HG03103 (cell line): ENCODE data around the gene LHB.
"Not testable (repeated sequence)": the region's sequence is repeated elsewhere in the genome, so short reads cannot be mapped to it uniquely, and the experiment has no call there.

Source experiments
- ATAC-seq: cut with Tn5 transposase; IDR thresholded peaks from one replicate; pipeline ENCODE4 v1.9.1; 2021; ENCODE audit warnings: low read depth; ENCODE audit not compliant: unreplicated experiment

LHB gene

DNA sequence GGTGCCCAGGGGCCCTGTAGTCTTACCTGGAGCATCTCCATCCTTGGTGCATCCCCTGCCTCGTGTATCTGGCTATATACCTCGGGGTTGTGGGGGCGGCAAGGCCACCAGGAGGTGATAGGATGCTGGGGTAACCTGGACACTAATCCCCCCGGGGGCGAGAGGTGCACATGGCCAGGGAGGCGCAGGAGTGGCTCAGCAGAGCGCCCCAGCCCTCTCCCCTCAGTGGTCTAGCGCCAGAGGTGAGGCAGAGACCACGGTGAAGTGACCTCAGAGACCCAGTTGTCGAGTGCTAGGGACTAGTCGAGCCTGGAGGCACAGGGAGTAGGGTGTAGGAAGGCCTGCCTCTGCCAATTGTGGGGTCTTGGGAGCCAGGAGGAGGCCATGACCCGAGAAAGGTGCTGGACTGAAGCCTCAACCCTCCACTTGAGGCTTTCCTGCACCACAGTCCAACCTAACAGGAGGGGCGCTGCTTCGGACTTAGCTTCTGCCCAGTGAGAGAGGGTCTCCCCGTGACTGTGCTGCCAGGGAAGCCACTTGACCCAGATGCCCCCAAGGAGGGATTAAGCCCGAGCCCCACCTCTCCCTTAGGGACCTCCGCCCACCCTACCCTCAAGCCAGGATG, at the start of gene LHB:
LHB (minus strand) TSS at position 51 of the 625 bp plus-strand sequence; CDS start at position 41, 10 bp downstream.
- no peak for ATAC-seq

DNA sequence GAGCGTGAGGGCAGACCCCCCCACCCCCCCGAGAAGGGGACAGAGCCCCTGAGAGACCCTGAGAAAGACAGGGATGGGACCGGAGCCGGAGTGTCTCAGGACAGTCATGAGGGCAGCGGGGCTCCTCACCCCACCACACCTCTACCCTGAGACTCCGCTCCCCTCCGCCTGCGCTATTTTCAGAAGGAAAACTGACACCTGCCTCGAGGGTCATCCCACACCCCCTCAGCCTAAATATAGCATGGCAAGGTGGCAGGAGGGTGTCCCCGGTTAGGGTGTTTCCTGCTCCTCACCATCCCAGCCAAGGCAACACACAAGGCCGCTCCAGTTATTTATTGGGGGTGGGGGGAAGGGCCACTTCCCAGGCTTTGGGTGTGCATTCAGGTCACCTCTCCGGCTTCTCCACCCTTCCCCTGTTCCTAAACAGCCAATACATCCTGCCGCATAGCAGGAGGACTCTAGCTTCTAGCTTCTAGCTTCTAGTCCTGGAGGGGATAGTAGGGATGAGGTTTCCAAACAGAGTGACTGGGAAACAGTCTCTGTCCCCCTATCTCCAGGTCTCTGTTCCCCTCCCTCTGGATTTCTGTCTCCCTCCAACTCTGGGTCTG, 49.1 kb upstream of the LHB start:
- no peak for ATAC-seq

- ATAC-seq: no peak
Measured at GRCh38 chr19:49064768-49065611, 48.1 kb upstream of the LHB start, which contains the start of gene NTF4. NTF4 (minus strand) TSS chr19:49064818; CDS start chr19:49061997, 2,821 bp downstream.

- ATAC-seq: no peak
Measured at GRCh38 chr19:49064029-49064629, 47.2 kb upstream of the LHB start.

DNA sequence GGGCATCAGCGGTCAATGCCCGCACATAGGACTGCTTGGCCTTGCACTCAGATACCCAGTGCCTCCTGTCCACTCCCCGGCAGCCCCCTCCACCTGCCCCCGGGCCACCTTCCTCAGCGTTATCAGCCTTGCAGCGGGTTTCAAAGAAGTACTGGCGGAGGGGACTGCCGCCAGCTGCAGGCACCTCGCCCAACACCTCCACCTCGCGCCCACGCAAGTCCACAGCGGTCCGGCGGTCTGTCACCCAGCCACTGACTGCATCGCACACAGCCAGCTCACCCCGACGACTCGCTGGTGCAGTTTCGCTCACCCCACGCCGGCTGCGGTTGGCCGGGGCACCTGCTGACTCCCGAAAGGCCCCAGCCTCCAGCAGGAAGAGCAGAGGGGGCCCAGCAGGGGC, 44.6 kb upstream of the LHB start:
- ATAC-seq: no peak

- ATAC-seq: no peak
Measured at GRCh38 chr19:49061000-49061399, 44.1 kb upstream of the LHB start.

DNA sequence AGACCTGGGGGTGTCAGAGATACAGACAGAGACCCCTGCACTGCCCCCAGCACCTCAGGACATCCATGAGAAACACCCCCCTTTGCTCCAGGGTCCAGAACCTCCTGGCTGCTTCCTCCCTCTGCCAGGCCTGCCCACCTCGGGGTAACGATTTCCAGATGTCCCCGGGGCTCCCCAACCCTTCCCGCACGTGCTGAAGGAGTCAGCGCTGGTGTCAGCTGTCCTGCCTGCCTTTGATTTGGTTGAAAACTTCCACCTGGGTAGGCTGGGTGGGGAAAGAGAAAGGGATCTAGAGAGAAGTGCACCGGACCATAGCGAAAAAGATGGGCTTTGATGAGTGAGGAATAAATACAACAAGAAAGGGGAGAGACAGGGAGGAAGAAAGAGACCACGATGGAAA, 42.2 kb upstream of the LHB start:
- no peak for ATAC-seq

- ATAC-seq: no peak
Measured at GRCh38 chr19:49058562-49058961, 41.7 kb upstream of the LHB start.

DNA sequence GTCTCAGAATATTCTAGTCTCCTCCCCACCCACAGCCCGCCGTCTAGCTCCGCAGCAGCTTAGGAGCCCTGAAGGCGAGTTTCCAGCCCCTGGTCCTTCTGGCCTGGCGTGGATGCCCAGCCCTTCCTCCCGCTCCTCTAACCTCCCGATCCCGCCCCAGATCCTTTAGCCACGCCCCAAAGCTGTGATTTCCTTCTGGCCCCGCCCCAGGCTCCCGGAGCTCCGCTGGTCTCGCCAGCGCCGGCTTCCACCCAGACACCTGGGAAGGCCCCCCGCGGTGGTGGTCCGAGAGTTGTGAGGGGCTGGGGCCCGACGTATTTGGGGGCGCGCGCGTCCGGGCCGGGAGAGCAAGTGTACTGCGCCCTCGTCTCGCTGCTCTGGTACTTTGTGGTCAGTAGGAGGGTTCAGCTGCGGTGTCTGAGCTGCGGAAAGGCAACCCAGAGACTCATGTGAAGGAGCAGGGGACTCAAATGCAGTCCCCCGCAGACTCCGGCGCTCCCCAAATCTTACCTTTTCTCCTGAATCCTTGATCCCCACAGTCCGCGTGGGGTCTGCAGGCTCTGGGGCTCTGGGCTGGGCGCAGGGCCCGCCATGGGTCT, 40.8 kb upstream of the LHB start, which contains the start of gene CGB7:
CGB7 (minus strand) TSS at position 114 of the 599 bp plus-strand sequence. CDS start 2,374 bp downstream, outside the sequence.
- ATAC-seq: no peak

DNA sequence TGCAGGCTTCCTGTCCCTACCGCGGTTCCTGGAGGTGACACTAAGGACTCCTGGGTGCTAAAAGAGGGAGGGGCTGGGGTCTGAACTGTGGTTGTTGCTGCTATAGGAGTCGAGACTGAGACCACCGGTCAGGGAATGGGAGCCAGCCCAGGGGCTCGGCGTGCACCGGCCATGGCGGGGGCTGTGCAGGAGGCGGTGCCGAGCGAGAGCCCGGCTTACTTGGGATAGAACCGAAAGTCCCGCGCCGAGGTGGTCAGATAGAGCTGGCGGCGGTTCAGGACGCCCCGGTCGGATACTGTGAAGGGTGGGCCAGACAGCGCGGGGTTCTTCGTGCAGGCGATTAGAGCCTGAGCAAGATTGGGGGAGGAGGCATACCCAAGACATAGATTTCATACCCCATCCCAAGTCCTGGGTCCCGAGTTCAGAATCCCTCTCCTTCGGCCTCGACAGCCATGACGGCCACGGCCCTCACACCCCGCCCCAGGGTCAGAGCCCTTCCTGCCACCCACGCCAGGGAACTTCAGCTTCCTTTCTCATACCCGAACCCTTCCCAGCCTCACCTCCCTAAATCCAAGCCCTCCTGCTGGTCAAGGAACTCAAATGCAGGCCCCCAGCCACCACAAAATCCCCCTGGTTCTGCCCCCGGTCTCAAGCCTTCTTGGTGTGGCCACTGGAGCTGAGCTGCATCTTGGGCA, 40.2 kb upstream of the LHB start:
- not testable (repeated sequence) for ATAC-seq

DNA sequence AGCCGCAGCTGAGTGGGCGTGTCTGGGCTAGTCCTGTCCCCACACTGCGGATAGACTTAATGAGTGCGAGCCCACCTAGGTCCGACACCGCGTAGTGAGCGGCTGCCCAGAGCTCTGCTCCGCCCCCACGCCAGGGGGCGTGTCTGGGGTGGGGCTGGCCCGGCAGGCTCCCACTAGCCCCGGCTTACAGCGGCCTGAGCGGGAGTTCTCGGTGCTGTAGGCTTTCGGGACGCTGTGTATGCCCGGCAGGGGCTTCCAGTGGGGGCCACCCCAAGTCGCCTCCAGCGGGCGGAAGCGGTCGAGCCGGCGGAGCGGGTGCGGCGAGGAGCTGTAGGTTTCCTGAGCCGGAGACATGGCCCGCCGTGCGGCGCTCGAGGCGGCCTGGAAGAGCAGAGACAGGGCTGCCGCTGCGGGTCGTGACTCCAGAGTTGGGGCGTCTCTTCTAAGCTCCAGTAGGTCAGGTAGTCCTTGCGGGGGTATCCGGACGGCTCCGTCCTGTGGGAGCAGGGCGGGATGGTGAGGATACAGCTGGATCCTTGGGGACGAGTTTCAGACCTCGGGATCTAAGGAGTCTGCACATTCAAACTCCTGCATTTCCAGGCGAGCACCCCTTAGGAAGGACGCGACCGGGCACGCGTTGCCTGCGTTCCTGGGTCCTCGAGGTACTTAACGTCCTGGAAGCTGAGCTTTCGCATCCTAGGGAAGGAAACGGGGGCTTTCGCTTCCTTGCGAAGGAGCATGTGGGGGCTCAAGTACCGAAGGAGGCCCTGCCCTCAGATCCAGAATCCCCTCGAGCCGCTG, 39.4 kb upstream of the LHB start:
- no peak for ATAC-seq

DNA sequence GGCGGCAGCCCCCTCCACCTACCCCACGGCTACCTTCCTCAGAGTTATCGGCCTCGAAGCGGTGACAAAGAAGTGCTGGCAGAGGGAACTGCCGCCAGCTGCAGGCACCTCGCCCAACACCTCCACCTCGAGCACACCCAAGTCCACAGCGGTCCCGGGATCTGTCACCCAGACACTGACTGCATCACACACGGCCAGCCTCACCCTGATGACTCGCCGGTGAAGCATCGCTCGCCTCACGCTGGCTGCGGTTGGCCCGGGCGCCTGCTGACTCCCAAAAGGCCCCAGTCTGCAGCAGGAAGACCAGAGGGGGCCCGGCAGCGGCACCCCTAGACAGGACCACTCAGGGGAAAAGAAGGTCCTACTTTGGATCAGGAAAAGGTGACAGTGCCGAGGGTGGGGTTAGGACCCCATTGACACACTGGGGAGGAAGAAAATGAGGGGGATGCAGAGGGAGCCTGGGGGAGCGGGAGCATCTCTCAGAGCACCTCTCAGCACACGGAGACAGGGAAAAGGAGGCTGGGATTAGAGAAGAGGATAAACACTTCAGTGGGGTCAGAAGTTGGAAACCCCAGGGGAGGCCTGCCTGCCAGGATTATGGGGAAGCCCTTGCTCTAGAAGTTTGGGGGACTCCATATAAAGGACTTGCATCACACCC, 33.6 kb upstream of the LHB start:
- ATAC-seq: not testable (repeated sequence)

DNA sequence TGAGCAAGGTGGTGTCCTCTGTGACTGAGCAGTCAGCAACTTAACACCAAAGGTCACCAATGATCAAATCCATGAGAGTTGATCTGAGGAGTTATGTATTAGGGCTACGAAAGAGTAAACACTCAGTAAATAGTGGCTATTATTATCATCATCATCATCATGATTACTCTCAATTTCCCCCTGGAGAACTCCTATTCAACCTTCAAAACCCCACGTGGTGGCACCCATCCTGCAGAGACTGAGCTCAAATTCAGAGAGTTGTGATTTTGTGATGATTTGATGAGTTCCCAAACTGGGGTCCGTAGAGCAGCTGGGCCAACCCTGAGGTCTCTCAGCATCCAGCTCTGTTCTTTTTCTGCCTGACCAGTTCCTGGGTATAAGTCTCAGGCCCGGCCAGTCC, 32.9 kb upstream of the LHB start:
- not testable (repeated sequence) for ATAC-seq

DNA sequence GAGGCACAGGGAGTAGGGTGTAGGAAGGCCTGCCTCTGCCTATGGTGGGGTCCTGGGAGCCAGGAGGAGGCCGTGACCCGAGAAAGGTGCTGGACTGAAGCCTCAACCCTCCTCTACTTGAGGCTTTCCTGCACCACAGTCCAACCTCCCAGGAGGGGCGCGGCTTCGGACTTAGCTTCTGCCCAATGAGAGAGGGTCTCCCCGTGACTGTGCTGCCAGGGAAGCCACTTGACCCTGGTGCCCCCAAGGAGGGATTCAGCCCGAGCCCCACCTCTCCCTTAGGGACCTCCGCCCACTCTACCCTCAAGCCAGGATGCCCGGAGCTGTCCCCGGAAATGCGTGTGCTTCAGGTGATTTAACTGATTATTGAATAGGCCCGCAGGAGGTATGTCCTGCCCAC, 32.1 kb upstream of the LHB start, which contains the start of gene CGB8:
CGB8 (minus strand) TSS at position 101 of the 400 bp plus-strand sequence. CDS start 372 bp downstream, outside the sequence.
- not testable (repeated sequence) for ATAC-seq

DNA sequence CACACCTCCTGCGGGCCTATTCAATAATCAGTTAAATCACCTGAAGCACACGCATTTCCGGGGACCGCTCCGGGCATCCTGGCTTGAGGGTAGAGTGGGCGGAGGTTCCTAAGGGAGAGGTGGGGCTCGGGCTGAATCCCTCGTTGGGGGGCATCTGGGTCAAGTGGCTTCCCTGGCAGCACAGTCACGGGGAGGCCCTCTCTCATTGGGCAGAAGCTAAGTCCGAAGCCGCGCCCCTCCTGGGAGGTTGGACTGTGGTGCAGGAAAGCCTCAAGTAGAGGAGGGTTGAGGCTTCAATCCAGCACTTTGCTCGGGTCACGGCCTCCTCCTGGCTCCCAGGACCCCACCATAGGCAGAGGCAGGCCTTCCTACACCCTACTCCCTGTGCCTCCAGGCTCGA, 26.7 kb upstream of the LHB start, which contains the start of gene CGB5:
CGB5 (plus strand) TSS at position 301 of the 400 bp plus-strand sequence. CDS start 362 bp downstream, outside the sequence.
- ATAC-seq: not testable (repeated sequence)

DNA sequence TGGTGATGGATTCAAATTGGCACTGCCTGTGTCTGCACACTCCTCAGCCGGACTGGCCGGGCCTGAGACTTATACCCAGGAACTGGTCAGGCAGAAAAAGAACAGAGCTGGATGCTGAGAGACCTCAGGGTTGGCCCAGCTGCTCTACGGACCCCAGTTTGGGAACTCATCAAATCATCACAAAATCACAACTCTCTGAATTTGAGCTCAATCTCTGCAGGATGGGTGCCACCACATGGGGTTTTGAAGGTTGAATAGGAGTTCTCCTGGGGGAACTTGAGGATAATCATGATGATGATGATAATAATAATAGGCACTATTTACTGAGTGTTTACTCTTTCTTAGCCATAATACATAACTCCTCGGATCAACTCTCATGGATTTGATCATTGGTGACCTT, 25.8 kb upstream of the LHB start:
- not testable (repeated sequence) for ATAC-seq

DNA sequence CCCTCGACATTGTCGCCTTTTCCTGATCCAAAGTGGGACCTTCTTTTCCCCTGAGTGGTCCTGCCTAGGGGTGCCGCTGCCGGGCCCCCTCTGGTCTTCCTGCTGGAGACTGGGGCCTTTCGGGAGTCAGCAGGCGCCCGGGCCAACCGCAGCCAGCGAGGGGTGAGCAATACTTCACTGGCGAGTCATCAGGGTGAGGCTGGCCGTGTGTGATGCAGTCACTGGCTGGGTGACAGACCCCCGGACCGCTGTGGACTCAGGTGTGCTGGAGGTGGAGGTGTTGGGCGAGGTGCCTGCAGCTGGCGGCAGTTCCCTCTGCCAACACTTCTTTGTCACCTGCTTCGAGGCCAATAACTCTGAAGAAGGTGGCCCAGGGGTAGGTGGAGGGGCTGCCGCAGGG, 25.3 kb upstream of the LHB start:
- ATAC-seq: no peak

DNA sequence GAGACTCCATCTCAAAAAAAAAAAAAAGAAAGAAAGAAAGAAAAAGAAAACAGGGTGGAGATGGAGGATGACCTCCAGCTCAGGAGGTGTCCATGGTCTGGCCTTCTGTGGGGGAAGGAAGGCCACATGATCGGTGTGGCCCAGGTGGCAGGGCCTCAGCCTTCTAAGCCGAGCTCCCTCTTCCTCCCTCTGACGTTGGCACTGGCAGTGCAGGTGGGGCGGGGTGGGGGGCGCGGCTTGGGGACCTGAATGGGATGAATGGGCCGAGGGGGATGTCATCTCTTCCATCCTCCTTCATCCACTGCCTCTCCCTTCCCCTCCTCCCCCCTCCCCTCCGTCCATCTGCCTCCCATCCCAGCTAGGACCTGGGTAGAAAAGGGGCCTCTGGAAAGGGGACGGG, 22.8 kb upstream of the LHB start:
- not testable (repeated sequence) for ATAC-seq
